SK-N-MC (cell line): Measurements from ENCODE around the gene KIF26B.

Source experiments
- EZH2 ChIP-seq: fragments of 200-600 bp; sonication (generic); IDR thresholded peaks from one replicate; pipeline ENCODE4 v1.6.1; 2017; ENCODE audit warnings: antibody characterized with exemption
- FOXP2 ChIP-seq: optimal IDR thresholded peaks from 2 replicates; pipeline ENCODE3; 2011; ENCODE audit warnings: mild to moderate bottlenecking, moderate library complexity; ENCODE audit not compliant: insufficient read depth; ENCODE audit errors: extremely low read length, control extremely low read depth
- POLR2AphosphoS5 ChIP-seq: IDR thresholded peaks from 2 replicates; pipeline ENCODE4 v1.6.1; 2012; ENCODE audit warnings: mild to moderate bottlenecking, low read depth, low read length, borderline replicate concordance

- no peak for TF ChIP-seq POLR2AphosphoS5
- no peak for TF ChIP-seq EZH2
- TF ChIP-seq FOXP2 = no peak
Measured at GRCh38 chr1:245748240-245748639, 593.5 kb downstream of the KIF26B start.
